Measurements from ENCODE around the gene PDE7B. TPM values are rescaled to one million over a fixed set of nuclear protein-coding genes. Genes with fewer than 3 reads are reported as not detected.

Gene PDE7B
- total RNA-seq, 6 experiments from 2014 or later, result 1.2 to 5.8 (median 4.5) TPM

DNA sequence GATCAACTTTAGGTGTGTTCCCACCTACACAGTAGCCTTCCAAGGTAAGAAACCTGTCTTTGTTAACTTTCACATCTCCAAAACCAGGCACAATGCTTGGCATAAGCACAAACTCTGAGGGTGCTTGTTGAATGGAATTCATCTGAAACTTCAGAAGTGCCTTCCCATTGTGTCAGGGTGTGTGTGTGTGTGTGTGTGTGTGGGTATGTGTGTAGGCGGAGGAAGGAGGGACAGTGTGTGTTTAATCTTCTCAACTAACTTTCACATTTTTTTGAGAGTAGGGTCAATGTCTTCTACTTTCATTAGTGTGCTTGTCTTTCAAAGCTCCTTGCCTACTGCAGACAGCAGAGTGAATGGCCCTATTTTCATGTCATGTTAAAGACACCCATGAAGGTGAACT is 45.6 kb downstream of the PDE7B start:
- TF ChIP-seq, protein P1, sequence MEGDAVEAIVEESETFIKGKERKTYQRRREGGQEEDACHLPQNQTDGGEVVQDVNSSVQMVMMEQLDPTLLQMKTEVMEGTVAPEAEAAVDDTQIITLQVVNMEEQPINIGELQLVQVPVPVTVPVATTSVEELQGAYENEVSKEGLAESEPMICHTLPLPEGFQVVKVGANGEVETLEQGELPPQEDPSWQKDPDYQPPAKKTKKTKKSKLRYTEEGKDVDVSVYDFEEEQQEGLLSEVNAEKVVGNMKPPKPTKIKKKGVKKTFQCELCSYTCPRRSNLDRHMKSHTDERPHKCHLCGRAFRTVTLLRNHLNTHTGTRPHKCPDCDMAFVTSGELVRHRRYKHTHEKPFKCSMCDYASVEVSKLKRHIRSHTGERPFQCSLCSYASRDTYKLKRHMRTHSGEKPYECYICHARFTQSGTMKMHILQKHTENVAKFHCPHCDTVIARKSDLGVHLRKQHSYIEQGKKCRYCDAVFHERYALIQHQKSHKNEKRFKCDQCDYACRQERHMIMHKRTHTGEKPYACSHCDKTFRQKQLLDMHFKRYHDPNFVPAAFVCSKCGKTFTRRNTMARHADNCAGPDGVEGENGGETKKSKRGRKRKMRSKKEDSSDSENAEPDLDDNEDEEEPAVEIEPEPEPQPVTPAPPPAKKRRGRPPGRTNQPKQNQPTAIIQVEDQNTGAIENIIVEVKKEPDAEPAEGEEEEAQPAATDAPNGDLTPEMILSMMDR (IDR thresholded peaks at IDR 0.05), result no peak
- no peak overlapping the region for H3K27ac Mint-ChIP-seq
- H3K27me3 Mint-ChIP-seq (ENCODE audit: insufficient read depth), result no peaks in the 10 kb centered on the region; the same call in 1 of the 2 replicates
- no peak for DNase-seq
- no peaks in the 10 kb centered on the region; the same call in 1 of the 2 replicates for H3K36me3 Mint-ChIP-seq (ENCODE audit: low read depth)
- no peak overlapping the region for H3K4me3 Mint-ChIP-seq
- H3K4me1 Mint-ChIP-seq (ENCODE audit: low read depth), result peaks cover 17% of the 10 kb centered on the region
- no peaks in the 10 kb centered on the region for H3K9me3 Mint-ChIP-seq

DNA sequence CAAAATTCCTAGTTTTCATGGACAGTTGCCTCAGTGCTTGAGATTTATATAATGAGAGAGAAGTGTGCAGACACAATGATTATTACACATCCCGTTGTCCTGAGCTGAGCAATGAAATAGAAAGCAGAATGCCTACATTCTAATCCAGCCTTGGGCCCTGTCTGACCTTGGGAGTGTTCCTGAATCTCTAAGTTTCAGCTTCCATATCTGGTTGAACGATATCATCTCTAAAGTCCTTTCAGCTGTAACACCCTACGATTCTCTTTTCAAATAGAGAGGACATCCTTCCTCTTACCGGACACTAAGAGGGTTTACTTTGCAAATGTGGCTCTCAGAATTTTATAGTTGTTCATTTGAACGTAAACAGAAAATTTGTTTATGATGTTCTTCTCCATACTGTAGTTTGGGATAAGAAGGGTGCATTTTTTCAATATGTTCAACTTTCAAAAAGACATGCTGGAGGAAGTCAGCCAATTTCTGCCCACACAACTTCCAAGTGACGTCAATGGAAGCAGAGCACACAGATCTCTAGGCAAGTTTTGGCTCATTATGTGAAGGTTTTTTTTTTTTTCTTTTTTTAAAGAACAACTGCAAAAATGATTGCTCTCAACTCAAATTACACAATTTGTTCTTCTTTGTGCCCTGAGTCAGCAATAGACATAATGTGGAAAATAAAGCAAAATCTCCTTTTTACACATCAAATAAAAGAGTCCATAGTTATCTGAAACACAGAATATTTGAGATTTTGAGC is 50.4 kb downstream of the PDE7B start:
- peaks cover 54% of the 10 kb centered on the region for H3K4me1 Mint-ChIP-seq (ENCODE audit: low read depth)
- peak; percentile 48 for DNase-seq
- H3K27me3 Mint-ChIP-seq (ENCODE audit: insufficient read depth), result no peaks in the 10 kb centered on the region; the same call in 1 of the 2 replicates
- H3K36me3 Mint-ChIP-seq (ENCODE audit: low read depth), result no peaks in the 10 kb centered on the region; the same call in 1 of the 2 replicates
- TF ChIP-seq, protein P1 (IDR thresholded peaks at IDR 0.05), result no peak
- peak overlapping the region; percentile 83 for H3K27ac Mint-ChIP-seq
- peak overlapping the region; percentile 75 for H3K4me3 Mint-ChIP-seq
- H3K9me3 Mint-ChIP-seq, result no peaks in the 10 kb centered on the region

DNA sequence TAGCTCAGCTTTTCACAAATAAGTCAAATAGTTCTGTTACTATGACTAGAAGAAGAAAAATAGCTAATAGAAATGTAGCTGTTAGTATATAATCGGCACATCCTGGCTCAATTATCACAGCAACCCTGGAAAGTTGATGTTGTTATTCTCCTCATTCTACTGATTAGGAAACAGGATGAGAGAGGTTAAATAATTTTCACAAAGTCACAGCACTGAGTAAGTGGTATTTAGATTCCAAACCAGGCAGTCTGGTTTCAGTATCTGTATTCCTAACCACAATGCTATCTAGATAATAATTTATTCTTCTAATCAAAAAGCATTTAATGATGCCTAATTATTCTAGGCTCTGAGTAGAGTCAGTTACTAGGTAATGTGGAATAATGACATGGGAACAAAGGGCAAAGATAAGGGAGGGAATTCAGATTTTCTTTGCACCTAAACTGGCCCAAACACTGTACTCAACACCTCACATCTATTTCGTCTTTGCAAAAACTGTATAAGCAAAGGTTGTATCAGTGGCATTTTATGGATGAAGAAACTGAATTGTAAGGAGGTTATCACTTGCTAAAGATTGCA is 51.3 kb downstream of the PDE7B start:
- Mint-ChIP-seq H3K4me3 (peak overlapping the region; percentile 75; the same call in 1 of the 2 replicates), H3K9me3 (no peaks in the 10 kb centered on the region), H3K27me3 (ENCODE audit: insufficient read depth) (no peaks in the 10 kb centered on the region; the same call in 1 of the 2 replicates), H3K36me3 (ENCODE audit: low read depth) (no peaks in the 10 kb centered on the region; the same call in 1 of the 2 replicates), H3K27ac (peak overlapping the region; percentile 83; the same call in 1 of the 2 replicates), H3K4me1 (ENCODE audit: low read depth) (peaks cover 59% of the 10 kb centered on the region)
- no peak for DNase-seq
- TF ChIP-seq, protein P1 (IDR thresholded peaks at IDR 0.05), result no peak

DNA sequence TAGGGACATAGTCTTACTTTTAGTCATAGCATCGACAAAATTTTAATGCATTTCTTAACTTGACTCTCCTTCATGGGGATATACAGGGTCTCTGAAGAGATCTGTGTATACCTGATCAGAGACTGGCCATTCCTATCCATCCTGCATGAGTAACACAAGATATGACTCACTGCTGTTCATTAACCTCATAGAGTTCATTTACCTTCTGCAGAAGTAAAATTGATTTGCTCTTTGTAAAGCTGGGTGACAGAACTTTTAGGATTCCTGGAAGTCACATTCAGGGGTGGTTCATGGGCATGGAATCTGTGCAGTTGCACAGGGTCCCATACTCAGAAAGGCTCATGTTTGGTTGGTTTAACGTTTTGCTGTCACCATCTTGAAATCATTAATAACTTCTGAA is 53.2 kb downstream of the PDE7B start:
- Mint-ChIP-seq H3K27ac (peak overlapping the region; percentile 18; the same call in 1 of the 2 replicates), H3K27me3 (ENCODE audit: insufficient read depth) (no peaks in the 10 kb centered on the region; the same call in 1 of the 2 replicates), H3K36me3 (ENCODE audit: low read depth) (no peaks in the 10 kb centered on the region), H3K4me3 (no peak overlapping the region), H3K4me1 (ENCODE audit: low read depth) (peaks cover 59% of the 10 kb centered on the region), H3K9me3 (no peaks in the 10 kb centered on the region)
- TF ChIP-seq, protein P1 (IDR thresholded peaks at IDR 0.05), result no peak
- DNase-seq, result peak; percentile 13

DNA sequence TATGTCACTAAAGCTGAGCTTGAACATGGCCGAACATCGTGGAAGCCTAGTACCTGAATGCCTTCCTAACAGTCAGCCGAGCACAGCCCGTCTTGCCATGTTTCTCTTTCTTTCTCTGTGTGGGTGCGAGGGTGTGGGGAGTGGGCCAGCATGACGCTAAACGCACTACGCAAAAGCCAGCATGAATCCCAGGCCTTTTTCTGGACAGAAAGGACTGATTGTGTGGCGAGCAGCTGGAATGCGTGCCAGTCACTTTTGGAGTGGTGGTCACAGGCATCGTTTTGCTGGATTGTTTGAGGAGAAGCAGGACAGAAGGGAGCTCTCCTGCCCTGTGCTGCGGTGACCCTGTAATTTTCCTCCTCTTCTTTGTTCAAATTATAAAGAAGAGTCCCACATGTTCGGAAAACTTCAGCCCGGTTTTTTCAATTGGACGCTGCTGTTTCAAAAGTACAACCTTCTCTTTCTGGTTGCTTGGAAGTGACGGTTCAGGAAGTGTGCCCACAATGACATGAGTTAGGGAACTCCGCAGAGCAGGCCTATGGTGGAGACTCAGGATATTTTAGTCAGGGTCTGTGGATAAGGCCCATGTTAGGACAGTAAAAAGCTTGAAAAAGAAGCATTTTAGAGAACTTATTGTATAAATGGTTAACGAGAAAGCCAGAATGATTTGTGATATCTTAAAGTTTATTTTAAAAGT is 54.3 kb downstream of the PDE7B start:
- no peak for DNase-seq
- no peak overlapping the region for H3K27ac Mint-ChIP-seq
- H3K36me3 Mint-ChIP-seq (ENCODE audit: low read depth), result no peaks in the 10 kb centered on the region
- no peaks in the 10 kb centered on the region for H3K9me3 Mint-ChIP-seq
- TF ChIP-seq, protein P1 (IDR thresholded peaks at IDR 0.05), result no peak
- peaks cover 70% of the 10 kb centered on the region for H3K4me1 Mint-ChIP-seq (ENCODE audit: low read depth)
- no peak overlapping the region for H3K4me3 Mint-ChIP-seq
- no peaks in the 10 kb centered on the region; the same call in 1 of the 2 replicates for H3K27me3 Mint-ChIP-seq (ENCODE audit: insufficient read depth)

Measured in HFFc6 (cell line).